ENCODE data around the gene EXD3. TPM values are rescaled to one million over a fixed set of nuclear protein-coding genes. Genes with fewer than 3 reads are reported as not detected.

EXD3 gene
- total and polyA plus RNA-seq, 2 of the 13 experiments (the other 11 are each of a cell fraction or from before 2014, with no cell fraction given): 2.7 to 4.8 TPM

- TF ChIP-seq KDM2A (CRISPR knock-in tag; IDR thresholded peaks at IDR 0.05; ENCODE audit: borderline replicate concordance, low read depth) (0 out of 2 replicates have a peak, but pooled peaks have one; percentile 62), ZNF224 (CRISPR knock-in tag; IDR thresholded peaks at IDR 0.05) (no peak), RAD21 (CRISPR knock-in tag; IDR thresholded peaks at IDR 0.05) (peak; percentile 84), ETV5 (CRISPR knock-in tag; IDR thresholded peaks at IDR 0.05; ENCODE audit: borderline replicate concordance) (peak; percentile 36; the same call in 1 of the 2 replicates), MYC (CRISPR knock-in tag; IDR thresholded peaks at IDR 0.05; ENCODE audit: borderline replicate concordance) (peak; percentile 81; the same call in 1 of the 2 replicates), RXRA (CRISPR knock-in tag; IDR thresholded peaks at IDR 0.05) (peak; percentile 31; the same call in 1 of the 2 replicates), ZBTB7A (CRISPR knock-in tag; IDR thresholded peaks at IDR 0.05) (0 out of 2 replicates have a peak, but pooled peaks have one; percentile 26), HHEX (CRISPR knock-in tag; IDR thresholded peaks at IDR 0.05) (no peak), ZNF691 (CRISPR knock-in tag; IDR thresholded peaks at IDR 0.05; ENCODE audit: borderline replicate concordance, low read depth) (no peak), ZNF589 (CRISPR knock-in tag; conservative IDR thresholded peaks at IDR 0.05) (no peak), HOXA3 (CRISPR knock-in tag; IDR thresholded peaks at IDR 0.05) (peak; percentile 36; the same call in 1 of the 2 replicates), DRAP1 (CRISPR knock-in tag; IDR thresholded peaks at IDR 0.05) (0 out of 2 replicates have a peak, but pooled peaks have one; percentile 19), SALL1 (CRISPR knock-in tag; IDR thresholded peaks at IDR 0.05) (peak; percentile 52; the same call in 1 of the 2 replicates), ZNF225 (CRISPR knock-in tag; IDR thresholded peaks at IDR 0.05) (no peak), RBFOX2 (IDR thresholded peaks at IDR 0.05; ENCODE audit: low read depth, low read length) (no peak)
- TF ChIP-seq, protein P1, sequence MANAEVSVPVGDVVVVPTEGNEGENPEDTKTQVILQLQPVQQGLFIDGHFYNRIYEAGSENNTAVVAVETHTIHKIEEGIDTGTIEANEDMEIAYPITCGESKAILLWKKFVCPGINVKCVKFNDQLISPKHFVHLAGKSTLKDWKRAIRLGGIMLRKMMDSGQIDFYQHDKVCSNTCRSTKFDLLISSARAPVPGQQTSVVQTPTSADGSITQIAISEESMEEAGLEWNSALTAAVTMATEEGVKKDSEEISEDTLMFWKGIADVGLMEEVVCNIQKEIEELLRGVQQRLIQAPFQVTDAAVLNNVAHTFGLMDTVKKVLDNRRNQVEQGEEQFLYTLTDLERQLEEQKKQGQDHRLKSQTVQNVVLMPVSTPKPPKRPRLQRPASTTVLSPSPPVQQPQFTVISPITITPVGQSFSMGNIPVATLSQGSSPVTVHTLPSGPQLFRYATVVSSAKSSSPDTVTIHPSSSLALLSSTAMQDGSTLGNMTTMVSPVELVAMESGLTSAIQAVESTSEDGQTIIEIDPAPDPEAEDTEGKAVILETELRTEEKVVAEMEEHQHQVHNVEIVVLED (CRISPR knock-in tag; IDR thresholded peaks at IDR 0.05; ENCODE audit: borderline replicate concordance): no peak
- TF ChIP-seq, protein P2, sequence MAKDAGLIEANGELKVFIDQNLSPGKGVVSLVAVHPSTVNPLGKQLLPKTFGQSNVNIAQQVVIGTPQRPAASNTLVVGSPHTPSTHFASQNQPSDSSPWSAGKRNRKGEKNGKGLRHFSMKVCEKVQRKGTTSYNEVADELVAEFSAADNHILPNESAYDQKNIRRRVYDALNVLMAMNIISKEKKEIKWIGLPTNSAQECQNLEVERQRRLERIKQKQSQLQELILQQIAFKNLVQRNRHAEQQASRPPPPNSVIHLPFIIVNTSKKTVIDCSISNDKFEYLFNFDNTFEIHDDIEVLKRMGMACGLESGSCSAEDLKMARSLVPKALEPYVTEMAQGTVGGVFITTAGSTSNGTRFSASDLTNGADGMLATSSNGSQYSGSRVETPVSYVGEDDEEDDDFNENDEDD (CRISPR knock-in tag; IDR thresholded peaks at IDR 0.05; ENCODE audit: borderline replicate concordance): peak; percentile 75; the same call in 1 of the 2 replicates
- TF ChIP-seq, protein P3, sequence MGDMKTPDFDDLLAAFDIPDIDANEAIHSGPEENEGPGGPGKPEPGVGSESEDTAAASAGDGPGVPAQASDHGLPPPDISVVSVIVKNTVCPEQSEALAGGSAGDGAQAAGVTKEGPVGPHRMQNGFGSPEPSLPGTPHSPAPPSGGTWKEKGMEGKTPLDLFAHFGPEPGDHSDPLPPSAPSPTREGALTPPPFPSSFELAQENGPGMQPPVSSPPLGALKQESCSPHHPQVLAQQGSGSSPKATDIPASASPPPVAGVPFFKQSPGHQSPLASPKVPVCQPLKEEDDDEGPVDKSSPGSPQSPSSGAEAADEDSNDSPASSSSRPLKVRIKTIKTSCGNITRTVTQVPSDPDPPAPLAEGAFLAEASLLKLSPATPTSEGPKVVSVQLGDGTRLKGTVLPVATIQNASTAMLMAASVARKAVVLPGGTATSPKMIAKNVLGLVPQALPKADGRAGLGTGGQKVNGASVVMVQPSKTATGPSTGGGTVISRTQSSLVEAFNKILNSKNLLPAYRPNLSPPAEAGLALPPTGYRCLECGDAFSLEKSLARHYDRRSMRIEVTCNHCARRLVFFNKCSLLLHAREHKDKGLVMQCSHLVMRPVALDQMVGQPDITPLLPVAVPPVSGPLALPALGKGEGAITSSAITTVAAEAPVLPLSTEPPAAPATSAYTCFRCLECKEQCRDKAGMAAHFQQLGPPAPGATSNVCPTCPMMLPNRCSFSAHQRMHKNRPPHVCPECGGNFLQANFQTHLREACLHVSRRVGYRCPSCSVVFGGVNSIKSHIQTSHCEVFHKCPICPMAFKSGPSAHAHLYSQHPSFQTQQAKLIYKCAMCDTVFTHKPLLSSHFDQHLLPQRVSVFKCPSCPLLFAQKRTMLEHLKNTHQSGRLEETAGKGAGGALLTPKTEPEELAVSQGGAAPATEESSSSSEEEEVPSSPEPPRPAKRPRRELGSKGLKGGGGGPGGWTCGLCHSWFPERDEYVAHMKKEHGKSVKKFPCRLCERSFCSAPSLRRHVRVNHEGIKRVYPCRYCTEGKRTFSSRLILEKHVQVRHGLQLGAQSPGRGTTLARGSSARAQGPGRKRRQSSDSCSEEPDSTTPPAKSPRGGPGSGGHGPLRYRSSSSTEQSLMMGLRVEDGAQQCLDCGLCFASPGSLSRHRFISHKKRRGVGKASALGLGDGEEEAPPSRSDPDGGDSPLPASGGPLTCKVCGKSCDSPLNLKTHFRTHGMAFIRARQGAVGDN (CRISPR knock-in tag; IDR thresholded peaks at IDR 0.05): peak; percentile 77
- TF ChIP-seq, protein P4, sequence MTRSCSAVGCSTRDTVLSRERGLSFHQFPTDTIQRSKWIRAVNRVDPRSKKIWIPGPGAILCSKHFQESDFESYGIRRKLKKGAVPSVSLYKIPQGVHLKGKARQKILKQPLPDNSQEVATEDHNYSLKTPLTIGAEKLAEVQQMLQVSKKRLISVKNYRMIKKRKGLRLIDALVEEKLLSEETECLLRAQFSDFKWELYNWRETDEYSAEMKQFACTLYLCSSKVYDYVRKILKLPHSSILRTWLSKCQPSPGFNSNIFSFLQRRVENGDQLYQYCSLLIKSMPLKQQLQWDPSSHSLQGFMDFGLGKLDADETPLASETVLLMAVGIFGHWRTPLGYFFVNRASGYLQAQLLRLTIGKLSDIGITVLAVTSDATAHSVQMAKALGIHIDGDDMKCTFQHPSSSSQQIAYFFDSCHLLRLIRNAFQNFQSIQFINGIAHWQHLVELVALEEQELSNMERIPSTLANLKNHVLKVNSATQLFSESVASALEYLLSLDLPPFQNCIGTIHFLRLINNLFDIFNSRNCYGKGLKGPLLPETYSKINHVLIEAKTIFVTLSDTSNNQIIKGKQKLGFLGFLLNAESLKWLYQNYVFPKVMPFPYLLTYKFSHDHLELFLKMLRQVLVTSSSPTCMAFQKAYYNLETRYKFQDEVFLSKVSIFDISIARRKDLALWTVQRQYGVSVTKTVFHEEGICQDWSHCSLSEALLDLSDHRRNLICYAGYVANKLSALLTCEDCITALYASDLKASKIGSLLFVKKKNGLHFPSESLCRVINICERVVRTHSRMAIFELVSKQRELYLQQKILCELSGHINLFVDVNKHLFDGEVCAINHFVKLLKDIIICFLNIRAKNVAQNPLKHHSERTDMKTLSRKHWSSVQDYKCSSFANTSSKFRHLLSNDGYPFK (CRISPR knock-in tag; IDR thresholded peaks at IDR 0.05; ENCODE audit: borderline replicate concordance): 0 out of 2 replicates have a peak, but pooled peaks have one; percentile 24
Measured at GRCh38 chr9:137286975-137287383, 136.0 kb downstream of the EXD3 start (continued).
